Mesenchymal stem cell (in vitro differentiated cells and primary cell): Measurements from ENCODE around the gene DRC7.

Experiments
- DNase-seq: peaks from one replicate; pipeline ENCODE4 v3.0.0-alpha.2; 2013
- H2AFZ ChIP-seq: one replicate; pipeline ENCODE4 v1.6.1; 2013; ENCODE audit warnings: low read depth, mild to moderate bottlenecking, control low read depth, inconsistent platforms, low read length, moderate library complexity
- H2AK5ac ChIP-seq: 2 replicates; pipeline ENCODE4 v1.6.1; 2013; ENCODE audit warnings: low read length, moderate library complexity, mild to moderate bottlenecking, inconsistent platforms; ENCODE audit not compliant: severe bottlenecking
- H2BK120ac ChIP-seq: one replicate; pipeline ENCODE4 v1.6.1; 2013; ENCODE audit warnings: low read depth, mild to moderate bottlenecking, inconsistent platforms, low read length, moderate library complexity
- H2BK12ac ChIP-seq, 2 experiments: one replicate each; pipeline ENCODE4 v1.6.1; 2013; ENCODE audit warnings: inconsistent platforms in 2 of 2, low read length in 2 of 2, mild to moderate bottlenecking in 2 of 2, moderate library complexity in 2 of 2, control low read depth in 1 of 2
- H2BK15ac ChIP-seq: one replicate; pipeline ENCODE4 v1.6.1; 2013; ENCODE audit warnings: mild to moderate bottlenecking, low read depth, inconsistent platforms; ENCODE audit not compliant: poor library complexity, severe bottlenecking
- H2BK5ac ChIP-seq: 2 replicates; pipeline ENCODE4 v1.6.1; 2013; ENCODE audit warnings: low read depth, mild to moderate bottlenecking, low read length, control low read depth, inconsistent platforms; ENCODE audit not compliant: poor library complexity, severe bottlenecking
- H3K14ac ChIP-seq, 2 experiments: one replicate each; pipeline ENCODE4 v1.6.1; 2013; ENCODE audit warnings: inconsistent platforms in 2 of 2, low read length in 2 of 2, control low read depth in 1 of 2, mild to moderate bottlenecking in 1 of 2, moderate library complexity in 1 of 2
- H3K18ac ChIP-seq, 2 experiments: one replicate each; pipeline ENCODE4 v1.6.1; 2013; ENCODE audit warnings: inconsistent platforms in 2 of 2, low read length in 2 of 2, control low read depth in 1 of 2, low read depth in 1 of 2, mild to moderate bottlenecking in 1 of 2
- H3K23ac ChIP-seq, 2 experiments: one replicate each; pipeline ENCODE4 v1.6.1; 2013; ENCODE audit warnings: inconsistent platforms in 2 of 2, low read length in 2 of 2, mild to moderate bottlenecking in 2 of 2, moderate library complexity in 2 of 2, control low read depth in 1 of 2
- H3K27ac ChIP-seq: 2 replicates; pipeline ENCODE4 v1.5.1; 2013; ENCODE audit warnings: mild to moderate bottlenecking, moderate library complexity, low read length, control low read depth, inconsistent platforms; ENCODE audit not compliant: poor library complexity, severe bottlenecking
- H3K27me3 ChIP-seq, 2 experiments: 2 replicates each; pipeline versions ENCODE4 v1.6.1 to v1.7.0; 2013; ENCODE audit warnings: low read length in 2 of 2, mild to moderate bottlenecking in 2 of 2, moderate library complexity in 2 of 2, control low read depth in 1 of 2, inconsistent platforms in 1 of 2; ENCODE audit not compliant: control insufficient read depth in 1 of 2, insufficient read depth in 1 of 2
- H3K36me3 ChIP-seq, 2 experiments: 2 replicates each; pipeline versions ENCODE4 v1.6.1 to v1.7.0; 2013; ENCODE audit warnings: low read length in 2 of 2, control low read depth in 1 of 2, inconsistent platforms in 1 of 2, low read depth in 1 of 2, mild to moderate bottlenecking in 1 of 2; ENCODE audit not compliant: insufficient read depth in 2 of 2, control insufficient read depth in 1 of 2
- H3K4ac ChIP-seq, 2 experiments: one replicate each; pipeline ENCODE4 v1.6.1; 2013; ENCODE audit warnings: inconsistent platforms in 2 of 2, low read length in 2 of 2, mild to moderate bottlenecking in 2 of 2, moderate library complexity in 2 of 2, control low read depth in 1 of 2, low read depth in 1 of 2
- H3K4me1 ChIP-seq: 2 replicates; pipeline ENCODE4 v1.6.1; 2013; ENCODE audit warnings: low read depth, low read length, control low read depth; ENCODE audit not compliant: control insufficient read depth, insufficient read depth
- H3K4me2 ChIP-seq: 2 replicates; pipeline ENCODE4 v1.6.1; 2013; ENCODE audit warnings: low read length, mild to moderate bottlenecking, inconsistent platforms; ENCODE audit not compliant: poor library complexity, severe bottlenecking
- H3K4me3 ChIP-seq, 2 experiments: 2 replicates each; pipeline versions ENCODE4 v1.5.1 to v1.7.0; 2013; ENCODE audit warnings: low read length in 2 of 2, mild to moderate bottlenecking in 2 of 2, control low read depth in 1 of 2, low read depth in 1 of 2; ENCODE audit not compliant: insufficient read depth in 1 of 2
- H3K79me1 ChIP-seq: replicated peaks from 2 replicates; pipeline ENCODE4 v1.6.1; 2013; ENCODE audit warnings: mild to moderate bottlenecking, control low read depth, low read length, inconsistent platforms; ENCODE audit not compliant: poor library complexity, severe bottlenecking
- H3K9ac ChIP-seq: 2 replicates; pipeline ENCODE4 v1.7.0; 2013; ENCODE audit warnings: mild to moderate bottlenecking, low read length, moderate library complexity
- H3K9me3 ChIP-seq: 2 replicates; pipeline ENCODE4 v1.7.0; 2013; ENCODE audit warnings: mild to moderate bottlenecking, low read length; ENCODE audit not compliant: control insufficient read depth
- H4K8ac ChIP-seq: one replicate; pipeline ENCODE4 v1.6.1; 2013; ENCODE audit warnings: inconsistent platforms, mild to moderate bottlenecking, low read length, moderate library complexity
- H4K91ac ChIP-seq: one replicate; pipeline ENCODE4 v1.6.1; 2013; ENCODE audit warnings: mild to moderate bottlenecking, low read length, inconsistent platforms
- WGBS: methylation state at CpG from one replicate; pipeline ENCODE4 v1.1.7; 2013; ENCODE audit warnings: mixed read lengths; 5-methylcytosine and 5-hydroxymethylcytosine counted together

The DRC7 gene

DNA sequence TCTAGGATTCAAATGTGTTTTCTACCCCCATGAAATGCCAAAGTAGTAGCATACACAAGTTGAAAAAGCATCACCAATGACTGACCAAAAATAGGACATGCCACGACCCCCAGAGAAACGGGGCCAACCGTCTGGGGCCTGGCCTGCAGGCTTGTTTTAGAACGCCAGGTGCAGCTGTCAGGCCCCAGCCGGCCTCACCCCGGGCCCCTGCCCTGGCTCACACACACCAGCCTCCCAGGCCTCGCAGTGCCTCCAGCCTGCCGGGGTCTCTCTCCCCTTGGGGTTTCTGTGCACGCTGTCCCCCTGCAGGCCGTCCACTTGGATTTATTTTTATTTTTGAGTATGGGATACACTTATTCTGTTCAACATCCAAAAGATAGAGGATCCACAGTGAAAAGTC lies 48.9 kb downstream of the DRC7 start:
- H3K14ac ChIP-seq, result no peak overlapping the region
- H3K4me1 ChIP-seq, result no peaks in the 10 kb centered on the region
- no peak overlapping the region for H3K9ac ChIP-seq
- DNase-seq, result no peak
- H4K91ac ChIP-seq, result no peak overlapping the region
- H3K79me1 ChIP-seq, result peaks cover 24% of the 10 kb centered on the region
- no peak overlapping the region for H3K4ac ChIP-seq
- no peak overlapping the region for H3K23ac ChIP-seq
- no peak overlapping the region for H2BK15ac ChIP-seq
- H2AFZ ChIP-seq, result no peak overlapping the region
- H3K27ac ChIP-seq, result no peak overlapping the region
- no peak overlapping the region for H2BK5ac ChIP-seq
- no peak overlapping the region for H3K4me2 ChIP-seq
- WGBS, result 85% methylated on average over 7 of the region's 10 CpGs
- no peak overlapping the region for H2BK12ac ChIP-seq
- no peak overlapping the region for H2BK120ac ChIP-seq
- H4K8ac ChIP-seq, result no peak overlapping the region
- H3K27me3 ChIP-seq, result no peaks in the 10 kb centered on the region
- H2AK5ac ChIP-seq, result no peak overlapping the region
- H3K9me3 ChIP-seq, result no peaks in the 10 kb centered on the region
- no peak overlapping the region for H3K18ac ChIP-seq
- H3K36me3 ChIP-seq, result peaks cover 31 to 56% of the 10 kb centered on the region in 2 experiments
- H3K4me3 ChIP-seq, result no peak overlapping the region

DNA sequence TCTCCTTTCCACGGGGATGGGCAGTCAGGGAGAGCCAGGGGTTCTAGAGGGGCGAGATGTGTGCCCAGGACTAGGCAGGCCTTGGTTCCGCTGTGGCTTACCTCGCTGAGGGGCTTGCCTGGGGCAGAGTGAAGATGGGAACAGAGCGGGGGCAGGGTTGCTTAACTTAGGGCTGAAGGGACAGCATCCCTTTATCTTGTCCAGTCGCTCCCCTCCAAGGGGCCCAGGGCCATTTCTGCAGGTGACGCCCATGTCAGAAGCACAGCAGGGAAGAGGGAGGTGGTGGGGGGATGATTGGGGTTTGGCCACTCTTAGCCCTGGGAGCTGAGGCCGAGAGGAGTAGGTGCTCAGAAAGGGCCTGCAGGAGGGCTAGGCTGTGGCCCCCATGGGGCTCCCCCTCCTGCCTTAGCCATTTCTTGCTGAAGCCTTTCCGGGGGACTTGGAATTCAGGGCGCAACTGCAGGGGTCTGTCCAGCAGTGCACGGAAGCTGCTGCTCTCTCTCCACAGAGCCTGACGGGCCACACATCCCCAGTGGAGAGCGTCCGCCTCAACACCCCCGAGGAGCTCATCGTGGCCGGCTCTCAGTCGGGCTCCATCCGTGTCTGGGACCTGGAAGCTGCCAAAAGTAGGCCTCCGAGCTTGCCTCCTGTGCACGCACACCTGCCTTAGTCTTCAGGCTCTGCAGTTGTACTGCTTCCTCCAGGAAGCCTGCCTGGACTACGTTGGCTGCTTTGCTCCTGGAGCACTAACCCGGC lies 49.5 kb downstream of the DRC7 start:
- Histone ChIP-seq H3K36me3 (peaks cover 27 to 57% of the 10 kb centered on the region in 2 experiments), H2BK120ac (no peak overlapping the region), H3K9ac (no peak overlapping the region), H3K14ac (no peak overlapping the region), H4K91ac (no peak overlapping the region), H2BK5ac (no peak overlapping the region), H3K23ac (no peak overlapping the region), H2BK12ac (no peak overlapping the region), H3K79me1 (peaks cover 19% of the 10 kb centered on the region), H3K4me1 (no peaks in the 10 kb centered on the region), H4K8ac (no peak overlapping the region), H3K4ac (no peak overlapping the region), H2AK5ac (no peak overlapping the region), H3K27me3 (no peaks in the 10 kb centered on the region), H2AFZ (no peak overlapping the region), H3K9me3 (no peaks in the 10 kb centered on the region), H3K4me2 (no peak overlapping the region), H3K18ac (no peak overlapping the region), H3K4me3 (no peak overlapping the region), H3K27ac (no peak overlapping the region), H2BK15ac (no peak overlapping the region)
- no peak for DNase-seq
- WGBS, result 93% methylated on average over 22 of the region's 23 CpGs

GRCh38 chr16:57744642-57744903 lies 50.0 kb downstream of the DRC7 start:
- no peak overlapping the region for H4K91ac ChIP-seq
- WGBS, result 91% methylated on average over 5 of the region's 7 CpGs
- no peak overlapping the region for H4K8ac ChIP-seq
- no peak overlapping the region for H3K14ac ChIP-seq
- H3K4me3 ChIP-seq, result no peak overlapping the region
- H3K27ac ChIP-seq, result no peak overlapping the region
- no peak overlapping the region for H3K23ac ChIP-seq
- H3K18ac ChIP-seq, result no peak overlapping the region
- H3K4me2 ChIP-seq, result no peak overlapping the region
- H3K36me3 ChIP-seq, result peaks cover 26 to 55% of the 10 kb centered on the region in 2 experiments
- H2BK12ac ChIP-seq, result no peak overlapping the region
- no peaks in the 10 kb centered on the region for H3K27me3 ChIP-seq
- no peak overlapping the region for H2BK120ac ChIP-seq
- no peak overlapping the region for H3K9ac ChIP-seq
- H3K79me1 ChIP-seq, result peaks cover 14% of the 10 kb centered on the region
- no peaks in the 10 kb centered on the region for H3K4me1 ChIP-seq
- H3K4ac ChIP-seq, result no peak overlapping the region
- no peaks in the 10 kb centered on the region for H3K9me3 ChIP-seq
- no peak overlapping the region for H2BK15ac ChIP-seq
- no peak overlapping the region for H2BK5ac ChIP-seq
- no peak for DNase-seq
- no peak overlapping the region for H2AFZ ChIP-seq
- H2AK5ac ChIP-seq, result no peak overlapping the region

- no peak overlapping the region for H3K14ac ChIP-seq
- no peak overlapping the region for H3K4ac ChIP-seq
- H3K4me2 ChIP-seq, result no peak overlapping the region
- H3K27ac ChIP-seq, result no peak overlapping the region
- no peaks in the 10 kb centered on the region for H3K27me3 ChIP-seq
- H3K9me3 ChIP-seq, result no peaks in the 10 kb centered on the region
- H4K91ac ChIP-seq, result no peak overlapping the region
- H2BK15ac ChIP-seq, result no peak overlapping the region
- no peaks in the 10 kb centered on the region for H3K4me1 ChIP-seq
- H3K79me1 ChIP-seq, result peaks cover 3% of the 10 kb centered on the region
- H2BK5ac ChIP-seq, result no peak overlapping the region
- no peak overlapping the region for H2BK12ac ChIP-seq
- H2AK5ac ChIP-seq, result no peak overlapping the region
- H3K18ac ChIP-seq, result no peak overlapping the region
- no peak for DNase-seq
- no peak overlapping the region for H3K23ac ChIP-seq
- H2BK120ac ChIP-seq, result no peak overlapping the region
- no peak overlapping the region for H2AFZ ChIP-seq
- H3K4me3 ChIP-seq, result no peak overlapping the region
- H3K36me3 ChIP-seq, result peaks cover 27 to 51% of the 10 kb centered on the region in 2 experiments
- H3K9ac ChIP-seq, result no peak overlapping the region
- 100% methylated on average over 3 of the region's 3 CpGs for WGBS
- no peak overlapping the region for H4K8ac ChIP-seq
Measured at GRCh38 chr16:57745768-57746167, 51.2 kb downstream of the DRC7 start.
